Measurements from ENCODE around the gene MPV17. TPM values are rescaled to one million over a fixed set of nuclear protein-coding genes. Genes with fewer than 3 reads are reported as not detected.

Gene MPV17
- total and polyA plus RNA-seq, 2 of the 13 experiments (the other 11 are each of a cell fraction or from before 2014, with no cell fraction given) = 48.9 to 129 TPM

GRCh38 chr2:27322766-27323595 lies at the start of gene MPV17 (continued):
- TF ChIP-seq NAIF1 (CRISPR knock-in tag; IDR thresholded peaks at IDR 0.05; ENCODE audit: borderline replicate concordance) = peak; percentile 84
- peak; percentile 43 for TF ChIP-seq THRA (CRISPR knock-in tag; IDR thresholded peaks at IDR 0.05; ENCODE audit: borderline replicate concordance)
- TF ChIP-seq POLR2G (IDR thresholded peaks at IDR 0.05; ENCODE audit: low read depth, low read length) = peak; percentile 99
- TF ChIP-seq GPN1 (CRISPR knock-in tag; IDR thresholded peaks at IDR 0.05; ENCODE audit: borderline replicate concordance) = no peak
- TF ChIP-seq, protein P1, sequence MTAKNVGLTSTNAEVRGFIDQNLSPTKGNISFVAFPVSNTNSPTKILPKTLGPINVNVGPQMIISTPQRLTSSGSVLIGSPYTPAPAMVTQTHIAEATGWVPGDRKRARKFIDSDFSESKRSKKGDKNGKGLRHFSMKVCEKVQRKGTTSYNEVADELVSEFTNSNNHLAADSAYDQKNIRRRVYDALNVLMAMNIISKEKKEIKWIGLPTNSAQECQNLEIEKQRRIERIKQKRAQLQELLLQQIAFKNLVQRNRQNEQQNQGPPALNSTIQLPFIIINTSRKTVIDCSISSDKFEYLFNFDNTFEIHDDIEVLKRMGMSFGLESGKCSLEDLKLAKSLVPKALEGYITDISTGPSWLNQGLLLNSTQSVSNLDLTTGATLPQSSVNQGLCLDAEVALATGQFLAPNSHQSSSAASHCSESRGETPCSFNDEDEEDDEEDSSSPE (CRISPR knock-in tag; IDR thresholded peaks at IDR 0.05) = peak; percentile 76
- TF ChIP-seq ZNF7 (CRISPR knock-in tag; IDR thresholded peaks at IDR 0.05) = no peak; the same call in 1 of the 2 replicates
- TF ChIP-seq FOSL2 (CRISPR knock-in tag; IDR thresholded peaks at IDR 0.05) = peak; percentile 79
- 0 out of 2 replicates have a peak, but pooled peaks have one; percentile 60 for TF ChIP-seq ZBTB42 (CRISPR knock-in tag; IDR thresholded peaks at IDR 0.05)
- TF ChIP-seq CSRNP2 (CRISPR knock-in tag; conservative IDR thresholded peaks at IDR 0.05; ENCODE audit: low read depth) = no peak
- TF ChIP-seq, protein P2, sequence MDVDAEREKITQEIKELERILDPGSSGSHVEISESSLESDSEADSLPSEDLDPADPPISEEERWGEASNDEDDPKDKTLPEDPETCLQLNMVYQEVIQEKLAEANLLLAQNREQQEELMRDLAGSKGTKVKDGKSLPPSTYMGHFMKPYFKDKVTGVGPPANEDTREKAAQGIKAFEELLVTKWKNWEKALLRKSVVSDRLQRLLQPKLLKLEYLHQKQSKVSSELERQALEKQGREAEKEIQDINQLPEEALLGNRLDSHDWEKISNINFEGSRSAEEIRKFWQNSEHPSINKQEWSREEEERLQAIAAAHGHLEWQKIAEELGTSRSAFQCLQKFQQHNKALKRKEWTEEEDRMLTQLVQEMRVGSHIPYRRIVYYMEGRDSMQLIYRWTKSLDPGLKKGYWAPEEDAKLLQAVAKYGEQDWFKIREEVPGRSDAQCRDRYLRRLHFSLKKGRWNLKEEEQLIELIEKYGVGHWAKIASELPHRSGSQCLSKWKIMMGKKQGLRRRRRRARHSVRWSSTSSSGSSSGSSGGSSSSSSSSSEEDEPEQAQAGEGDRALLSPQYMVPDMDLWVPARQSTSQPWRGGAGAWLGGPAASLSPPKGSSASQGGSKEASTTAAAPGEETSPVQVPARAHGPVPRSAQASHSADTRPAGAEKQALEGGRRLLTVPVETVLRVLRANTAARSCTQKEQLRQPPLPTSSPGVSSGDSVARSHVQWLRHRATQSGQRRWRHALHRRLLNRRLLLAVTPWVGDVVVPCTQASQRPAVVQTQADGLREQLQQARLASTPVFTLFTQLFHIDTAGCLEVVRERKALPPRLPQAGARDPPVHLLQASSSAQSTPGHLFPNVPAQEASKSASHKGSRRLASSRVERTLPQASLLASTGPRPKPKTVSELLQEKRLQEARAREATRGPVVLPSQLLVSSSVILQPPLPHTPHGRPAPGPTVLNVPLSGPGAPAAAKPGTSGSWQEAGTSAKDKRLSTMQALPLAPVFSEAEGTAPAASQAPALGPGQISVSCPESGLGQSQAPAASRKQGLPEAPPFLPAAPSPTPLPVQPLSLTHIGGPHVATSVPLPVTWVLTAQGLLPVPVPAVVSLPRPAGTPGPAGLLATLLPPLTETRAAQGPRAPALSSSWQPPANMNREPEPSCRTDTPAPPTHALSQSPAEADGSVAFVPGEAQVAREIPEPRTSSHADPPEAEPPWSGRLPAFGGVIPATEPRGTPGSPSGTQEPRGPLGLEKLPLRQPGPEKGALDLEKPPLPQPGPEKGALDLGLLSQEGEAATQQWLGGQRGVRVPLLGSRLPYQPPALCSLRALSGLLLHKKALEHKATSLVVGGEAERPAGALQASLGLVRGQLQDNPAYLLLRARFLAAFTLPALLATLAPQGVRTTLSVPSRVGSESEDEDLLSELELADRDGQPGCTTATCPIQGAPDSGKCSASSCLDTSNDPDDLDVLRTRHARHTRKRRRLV (CRISPR knock-in tag; IDR thresholded peaks at IDR 0.05) = peak; percentile 95
- 0 out of 2 replicates have a peak, but pooled peaks have one; percentile 31 for TF ChIP-seq ZNF83 (CRISPR knock-in tag; IDR thresholded peaks at IDR 0.05; ENCODE audit: borderline replicate concordance)
- no peak for TF ChIP-seq ZMYM2 (CRISPR knock-in tag; IDR thresholded peaks at IDR 0.05)
- peak; percentile 99 for TF ChIP-seq ARID2 (CRISPR knock-in tag; IDR thresholded peaks at IDR 0.05; ENCODE audit: borderline replicate concordance)
- no peak for TF ChIP-seq ZNF30 (CRISPR knock-in tag; IDR thresholded peaks at IDR 0.05)
- peak; percentile 97 for TF ChIP-seq ZNF607 (CRISPR knock-in tag; IDR thresholded peaks at IDR 0.05; ENCODE audit: borderline replicate concordance)
- TF ChIP-seq DR1 (CRISPR knock-in tag; IDR thresholded peaks at IDR 0.05) = peak; percentile 93
- peak; percentile 84 for TF ChIP-seq CEBPG (CRISPR knock-in tag; IDR thresholded peaks at IDR 0.05)
- TF ChIP-seq, protein P3, sequence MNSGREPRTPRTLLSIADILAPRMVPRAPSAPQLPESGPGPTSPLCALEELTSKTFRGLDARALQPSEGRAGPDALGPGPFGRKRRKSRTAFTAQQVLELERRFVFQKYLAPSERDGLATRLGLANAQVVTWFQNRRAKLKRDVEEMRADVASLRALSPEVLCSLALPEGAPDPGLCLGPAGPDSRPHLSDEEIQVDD (CRISPR knock-in tag; IDR thresholded peaks at IDR 0.05; ENCODE audit: borderline replicate concordance) = peak; percentile 87; the same call in 1 of the 2 replicates
- TF ChIP-seq EZH2 (conservative IDR thresholded peaks at IDR 0.05; ENCODE audit: low read depth, low read length) = no peak
- peak; percentile 84 for TF ChIP-seq HOXA3 (CRISPR knock-in tag; IDR thresholded peaks at IDR 0.05)

All from HepG2 (cell line).